ENCODE measurements around the gene FAM83D.
A peak's percentile ranks its signal among the peaks of the same experiment; 100 is the strongest.

FAM83D gene

GRCh38 chr20:38918172-38918571, 8.0 kb upstream of the FAM83D start:
- Mint-ChIP-seq H3K27ac (no peak overlapping the region), H3K4me3 (no peak overlapping the region), H3K4me1 (no peaks in the 10 kb centered on the region), H3K9me3 (no peaks in the 10 kb centered on the region), H3K36me3 (peaks cover 57% of the 10 kb centered on the region), H3K27me3 (no peaks in the 10 kb centered on the region)
- ATAC-seq = no peak

GRCh38 chr20:38919683-38920082, 6.5 kb upstream of the FAM83D start:
- Mint-ChIP-seq H3K27ac (no peak overlapping the region), H3K36me3 (peaks cover 46% of the 10 kb centered on the region), H3K4me3 (no peak overlapping the region), H3K9me3 (no peaks in the 10 kb centered on the region), H3K27me3 (no peaks in the 10 kb centered on the region), H3K4me1 (peaks cover under 1% of the 10 kb centered on the region)
- ATAC-seq = no peak

DNA sequence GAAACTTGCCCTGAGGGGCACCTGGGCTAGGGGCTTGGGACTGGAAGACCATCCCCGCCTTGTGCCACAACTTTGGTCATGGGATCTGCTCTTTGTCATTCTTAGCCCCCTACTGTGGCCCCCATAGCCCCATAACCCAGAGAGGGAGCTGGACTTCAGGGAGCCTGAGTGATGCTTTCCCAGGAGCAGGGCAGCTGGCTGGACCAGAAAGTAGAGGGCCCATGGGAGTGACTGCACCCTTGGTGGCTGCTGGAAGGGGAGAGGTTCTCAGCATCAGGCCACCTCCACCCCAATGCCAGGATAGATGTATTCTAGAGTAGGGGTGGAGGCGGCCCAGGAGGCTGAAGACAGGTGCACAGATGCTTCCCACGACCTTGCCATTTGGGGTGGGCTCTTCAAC, 5.8 kb upstream of the FAM83D start:
- Mint-ChIP-seq H3K4me3 (no peak overlapping the region), H3K36me3 (peaks cover 40% of the 10 kb centered on the region), H3K27ac (no peak overlapping the region), H3K4me1 (peaks cover 7% of the 10 kb centered on the region), H3K9me3 (no peaks in the 10 kb centered on the region), H3K27me3 (no peaks in the 10 kb centered on the region)
- no peak for ATAC-seq

GRCh38 chr20:38920851-38921250, 5.4 kb upstream of the FAM83D start:
- Mint-ChIP-seq H3K27me3 (no peaks in the 10 kb centered on the region), H3K36me3 (peaks cover 36% of the 10 kb centered on the region), H3K9me3 (no peaks in the 10 kb centered on the region), H3K27ac (no peak overlapping the region), H3K4me1 (peaks cover 11% of the 10 kb centered on the region), H3K4me3 (no peak overlapping the region)
- ATAC-seq = no peak

DNA sequence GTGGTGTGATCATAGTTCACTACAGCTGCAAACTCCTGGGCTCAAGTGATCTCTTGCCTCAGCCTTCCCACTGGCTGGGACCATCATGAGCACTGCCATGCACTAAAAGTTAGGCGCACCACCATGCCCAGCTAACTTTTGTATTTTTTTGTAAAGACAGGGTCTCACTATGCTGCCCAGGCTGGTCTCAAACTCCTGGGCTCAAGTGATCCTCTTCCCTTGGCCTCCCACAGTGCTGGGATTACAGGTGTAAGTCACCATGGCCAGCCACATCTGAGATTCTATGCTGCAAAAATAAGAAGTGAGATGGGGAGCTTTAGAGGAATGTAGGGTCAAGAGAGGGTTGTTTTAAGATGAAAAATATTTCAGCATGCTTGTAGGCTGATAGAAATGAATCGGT, 1.5 kb upstream of the FAM83D start:
- ATAC-seq = no peak
- Mint-ChIP-seq H3K27me3 (peaks cover 24% of the 10 kb centered on the region), H3K4me3 (no peak overlapping the region), H3K27ac (no peak overlapping the region), H3K9me3 (no peaks in the 10 kb centered on the region), H3K4me1 (peaks cover 35% of the 10 kb centered on the region), H3K36me3 (peaks cover 14% of the 10 kb centered on the region)

- Mint-ChIP-seq H3K4me3 (peak overlapping the region; percentile 58), H3K36me3 (no peaks in the 10 kb centered on the region), H3K4me1 (peaks cover 35% of the 10 kb centered on the region), H3K9me3 (no peaks in the 10 kb centered on the region), H3K27ac (no peak overlapping the region), H3K27me3 (peaks cover 24% of the 10 kb centered on the region)
- ATAC-seq = peak; percentile 1
These were observed 858 bp downstream of the FAM83D start for GRCh38 chr20:38926934-38927616.

DNA sequence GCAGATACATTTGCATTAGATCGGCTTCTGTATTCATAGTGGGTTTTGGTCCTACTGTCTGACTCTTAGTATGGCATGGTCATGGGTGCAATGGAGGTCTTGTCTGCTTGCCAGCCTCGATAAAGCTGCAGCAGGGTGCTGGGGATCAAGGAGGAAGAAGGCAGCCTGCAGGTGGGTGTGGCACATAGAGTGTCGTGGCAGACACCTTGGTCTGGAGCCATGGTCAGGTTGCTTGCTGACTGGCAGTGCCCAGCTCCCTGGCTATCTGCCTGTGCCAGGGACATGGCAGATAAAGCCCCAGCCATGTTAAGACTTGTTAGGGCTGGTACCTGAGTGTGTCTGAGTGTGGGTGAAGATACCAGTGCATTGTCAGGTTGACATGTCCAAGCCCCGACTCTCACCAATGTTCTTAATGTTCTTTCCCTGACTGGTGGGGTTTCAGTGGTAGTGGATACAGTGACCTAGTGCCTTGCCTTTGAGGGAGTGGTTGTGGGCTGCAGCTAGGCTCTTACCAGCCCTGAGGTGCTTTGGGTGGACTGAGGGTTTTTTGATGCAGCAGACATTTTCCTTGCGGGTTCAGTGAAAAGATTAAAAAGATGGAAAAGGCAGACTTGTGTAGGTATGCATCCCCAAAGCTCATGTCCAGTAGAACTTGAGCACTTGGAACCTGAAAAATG, 1.8 kb downstream of the FAM83D start:
- no peaks in the 10 kb centered on the region for H3K36me3 Mint-ChIP-seq
- no peak overlapping the region for H3K27ac Mint-ChIP-seq
- no peak for ATAC-seq
- H3K9me3 Mint-ChIP-seq = no peaks in the 10 kb centered on the region
- H3K4me1 Mint-ChIP-seq = peaks cover 35% of the 10 kb centered on the region
- peaks cover 24% of the 10 kb centered on the region for H3K27me3 Mint-ChIP-seq
- peak overlapping the region; percentile 58 for H3K4me3 Mint-ChIP-seq

DNA sequence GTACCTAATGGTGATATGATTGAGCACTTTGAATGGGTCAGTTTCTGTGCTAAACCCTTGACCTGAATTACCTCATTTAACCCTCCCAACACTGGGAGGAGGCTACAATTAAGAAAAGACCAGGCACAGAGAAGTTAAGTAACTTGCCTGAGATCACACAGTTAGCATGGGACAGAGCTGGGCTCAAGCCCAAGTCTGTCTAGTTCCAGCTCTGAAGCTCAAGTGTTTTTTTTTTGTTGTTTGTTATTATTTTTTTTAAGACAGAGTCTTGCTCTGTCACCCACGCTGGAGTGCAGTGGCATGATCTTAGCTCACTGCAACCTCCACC, 4.0 kb downstream of the FAM83D start:
- Mint-ChIP-seq H3K4me1 (peaks cover 29% of the 10 kb centered on the region), H3K9me3 (no peaks in the 10 kb centered on the region), H3K36me3 (no peaks in the 10 kb centered on the region), H3K27me3 (peaks cover 24% of the 10 kb centered on the region), H3K27ac (no peak overlapping the region), H3K4me3 (no peak overlapping the region)
- ATAC-seq = no peak

GRCh38 chr20:38931984-38932383, 5.8 kb downstream of the FAM83D start:
- Mint-ChIP-seq H3K27ac (no peak overlapping the region), H3K9me3 (no peaks in the 10 kb centered on the region), H3K36me3 (no peaks in the 10 kb centered on the region), H3K4me1 (peaks cover 19% of the 10 kb centered on the region), H3K27me3 (peaks cover 24% of the 10 kb centered on the region), H3K4me3 (no peak overlapping the region)
- no peak for ATAC-seq

GRCh38 chr20:38932457-38933120, 6.4 kb downstream of the FAM83D start:
- peaks cover 21% of the 10 kb centered on the region for H3K27me3 Mint-ChIP-seq
- no peak overlapping the region for H3K27ac Mint-ChIP-seq
- no peak for ATAC-seq
- no peaks in the 10 kb centered on the region for H3K9me3 Mint-ChIP-seq
- H3K36me3 Mint-ChIP-seq = no peaks in the 10 kb centered on the region
- no peak overlapping the region for H3K4me3 Mint-ChIP-seq
- H3K4me1 Mint-ChIP-seq = peaks cover 15% of the 10 kb centered on the region

DNA sequence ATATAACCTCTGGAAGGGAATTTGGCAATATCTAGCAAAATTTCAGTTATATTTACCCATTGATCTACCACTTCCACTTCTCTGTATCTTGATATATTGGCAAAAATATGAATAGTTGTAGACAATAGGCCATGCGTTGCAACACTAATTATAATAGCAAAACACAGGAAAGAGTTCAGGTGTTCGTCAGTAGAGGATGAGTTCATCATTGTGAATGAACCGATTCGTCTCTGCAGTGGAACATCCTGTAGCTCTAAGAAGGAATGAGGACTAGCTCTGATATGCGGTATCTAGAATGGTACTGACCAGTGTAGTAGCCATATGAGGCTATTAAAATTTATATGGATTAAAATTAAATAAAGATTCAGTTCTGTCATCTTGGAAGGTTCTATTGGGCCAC, 8.3 kb downstream of the FAM83D start:
- H3K9me3 Mint-ChIP-seq = no peaks in the 10 kb centered on the region
- peaks cover under 1% of the 10 kb centered on the region for H3K4me1 Mint-ChIP-seq
- ATAC-seq = no peak
- H3K4me3 Mint-ChIP-seq = no peak overlapping the region
- H3K27ac Mint-ChIP-seq = no peak overlapping the region
- peaks cover 2% of the 10 kb centered on the region for H3K27me3 Mint-ChIP-seq
- H3K36me3 Mint-ChIP-seq = no peaks in the 10 kb centered on the region

DNA sequence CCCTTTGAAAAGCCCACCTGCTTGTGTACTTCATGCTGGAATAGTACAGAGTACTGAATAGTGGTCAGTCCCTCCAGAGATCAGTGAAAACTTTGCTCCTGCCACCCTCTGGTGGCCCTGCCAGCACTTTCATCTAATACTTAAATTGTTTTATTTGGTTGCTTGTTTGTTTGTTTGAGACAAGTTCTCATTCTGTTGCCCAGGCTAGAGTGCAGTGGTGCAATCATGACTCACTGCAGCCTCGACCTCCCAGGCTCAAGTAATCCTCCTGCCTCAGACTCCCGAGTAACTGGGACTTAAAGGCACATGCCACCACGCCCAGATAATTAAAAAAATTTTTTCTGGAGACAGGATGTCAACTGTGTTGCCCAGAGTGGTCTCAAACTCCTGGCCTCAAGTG, 9.1 kb downstream of the FAM83D start:
- ATAC-seq = no peak
- H3K27ac Mint-ChIP-seq = no peak overlapping the region
- H3K4me3 Mint-ChIP-seq = no peak overlapping the region
- H3K27me3 Mint-ChIP-seq = no peaks in the 10 kb centered on the region
- H3K4me1 Mint-ChIP-seq = no peaks in the 10 kb centered on the region
- H3K9me3 Mint-ChIP-seq = no peaks in the 10 kb centered on the region
- H3K36me3 Mint-ChIP-seq = no peaks in the 10 kb centered on the region

DNA sequence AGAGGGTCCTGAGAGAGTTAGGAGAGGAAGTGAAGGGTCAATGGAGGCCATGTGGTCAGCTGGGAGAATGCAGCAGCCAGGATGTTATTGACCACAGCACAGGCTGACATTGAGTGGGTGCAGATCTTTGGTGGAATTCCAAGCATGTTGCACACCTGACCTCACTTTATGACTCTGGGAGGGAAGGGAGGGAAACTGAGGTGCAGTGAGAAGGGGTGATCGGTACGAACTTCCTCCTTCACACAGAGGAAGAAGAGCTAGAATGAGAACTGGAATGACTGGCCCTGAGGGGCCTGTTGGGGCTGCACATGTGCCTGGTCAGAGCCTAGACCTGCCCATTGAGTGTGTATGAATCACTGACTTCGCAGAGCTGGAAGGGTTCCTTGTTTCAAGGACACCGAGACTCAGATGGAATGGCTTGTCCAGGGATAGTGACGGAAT, 9.8 kb downstream of the FAM83D start:
- ATAC-seq = no peak
- no peak overlapping the region for H3K27ac Mint-ChIP-seq
- H3K4me3 Mint-ChIP-seq = no peak overlapping the region
- H3K9me3 Mint-ChIP-seq = no peaks in the 10 kb centered on the region
- H3K36me3 Mint-ChIP-seq = no peaks in the 10 kb centered on the region
- no peaks in the 10 kb centered on the region for H3K4me1 Mint-ChIP-seq
- H3K27me3 Mint-ChIP-seq = no peaks in the 10 kb centered on the region

DNA sequence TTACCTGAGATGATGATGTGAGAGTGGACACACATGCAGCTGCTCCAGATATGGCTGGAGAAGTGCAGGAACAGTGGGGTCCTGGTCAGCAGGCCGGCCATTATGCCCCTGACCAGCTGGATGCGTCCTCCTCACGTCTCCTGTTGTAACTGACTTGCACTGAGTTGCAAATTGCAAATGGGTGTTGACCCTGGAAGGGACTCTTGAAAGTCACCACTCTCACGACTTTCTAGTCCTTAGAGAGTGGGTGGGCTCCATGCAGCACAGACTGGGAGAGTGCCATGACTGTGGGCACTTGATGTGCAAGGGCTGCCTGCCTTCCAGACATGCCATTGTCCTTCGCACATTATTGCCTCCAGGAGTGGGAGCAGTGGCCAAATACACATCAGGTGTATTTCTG, 10.8 kb downstream of the FAM83D start:
- H3K4me3 Mint-ChIP-seq = no peak overlapping the region
- H3K9me3 Mint-ChIP-seq = no peaks in the 10 kb centered on the region
- H3K27ac Mint-ChIP-seq = no peak overlapping the region
- H3K36me3 Mint-ChIP-seq = no peaks in the 10 kb centered on the region
- ATAC-seq = no peak
- H3K27me3 Mint-ChIP-seq = no peaks in the 10 kb centered on the region
- no peaks in the 10 kb centered on the region for H3K4me1 Mint-ChIP-seq

- H3K36me3 Mint-ChIP-seq = no peaks in the 10 kb centered on the region
- ATAC-seq = no peak
- H3K4me1 Mint-ChIP-seq = no peaks in the 10 kb centered on the region
- no peak overlapping the region for H3K4me3 Mint-ChIP-seq
- H3K27me3 Mint-ChIP-seq = no peaks in the 10 kb centered on the region
- no peak overlapping the region for H3K27ac Mint-ChIP-seq
- no peaks in the 10 kb centered on the region for H3K9me3 Mint-ChIP-seq
These were observed 11.8 kb downstream of the FAM83D start for GRCh38 chr20:38937978-38938473.

- ATAC-seq = no peak
- Mint-ChIP-seq H3K27ac (no peak overlapping the region), H3K9me3 (no peaks in the 10 kb centered on the region), H3K4me3 (no peak overlapping the region), H3K36me3 (no peaks in the 10 kb centered on the region), H3K27me3 (no peaks in the 10 kb centered on the region), H3K4me1 (no peaks in the 10 kb centered on the region)
These were observed 13.5 kb downstream of the FAM83D start for GRCh38 chr20:38939686-38940085.

All from stimulated activated memory B cell treated with anti-CD40 and anti-IgM and Interleukin-4, amounts not matched to agents 10 μg/mL and 1 μg/mL and 100 μg/mL, for 72 hours (primary cell).